CMK (cell line): ENCODE results near the gene NFIB.

Source experiments
- DNase-seq: peaks from one replicate; pipeline ENCODE4 v3.0.0-alpha.2; 2010; ENCODE audit warnings: low read depth

Gene NFIB

DNA sequence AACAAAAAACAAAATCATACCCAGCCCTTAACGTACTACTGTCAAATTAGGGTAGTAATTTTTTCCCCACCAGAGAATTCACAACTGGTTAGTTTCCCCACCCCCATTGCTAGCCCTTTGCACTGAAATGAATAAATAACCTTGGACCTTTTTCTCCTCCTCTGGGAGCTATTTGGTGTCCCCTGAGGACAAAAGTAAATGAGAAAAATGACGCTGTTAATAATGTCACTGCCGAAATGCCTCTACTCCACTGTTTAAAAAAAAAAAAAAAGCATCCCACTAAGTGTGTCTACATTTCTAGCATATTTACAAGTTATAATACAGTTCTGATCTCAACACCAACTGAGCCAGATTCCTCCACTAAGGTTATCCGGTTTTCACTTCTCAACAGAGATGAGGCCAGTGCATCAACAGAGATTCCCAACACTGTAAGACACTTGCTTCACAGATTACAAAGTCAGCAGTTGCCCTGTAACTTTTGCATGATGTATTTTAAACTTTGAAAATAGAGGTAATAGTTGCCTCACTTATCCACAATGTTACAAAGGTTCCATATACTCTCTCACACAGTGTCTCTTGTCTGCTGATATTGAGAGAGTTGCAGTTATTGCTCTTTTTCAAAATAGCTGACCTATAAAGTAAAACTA is 5.1 kb upstream of the NFIB start:
- no peak for DNase-seq

DNA sequence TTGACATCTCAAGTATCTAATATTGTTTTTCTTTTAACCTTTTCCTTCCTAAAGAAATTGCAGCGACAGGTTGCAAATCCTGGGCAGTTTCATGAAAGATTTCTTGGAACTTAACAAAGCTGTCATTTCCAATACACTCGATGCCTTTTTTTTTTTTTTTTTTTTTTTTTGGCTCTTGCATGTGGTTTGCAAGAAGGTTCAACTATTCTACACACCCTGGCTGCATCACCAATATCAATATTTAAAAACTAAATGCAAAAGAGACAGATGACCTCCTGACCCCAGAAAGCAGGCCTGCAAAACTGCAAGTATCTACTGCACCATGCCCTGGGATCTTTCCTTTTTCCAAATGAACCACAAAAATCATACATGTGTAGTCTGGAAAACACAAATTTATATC is 4.4 kb upstream of the NFIB start:
- no peak for DNase-seq

DNA sequence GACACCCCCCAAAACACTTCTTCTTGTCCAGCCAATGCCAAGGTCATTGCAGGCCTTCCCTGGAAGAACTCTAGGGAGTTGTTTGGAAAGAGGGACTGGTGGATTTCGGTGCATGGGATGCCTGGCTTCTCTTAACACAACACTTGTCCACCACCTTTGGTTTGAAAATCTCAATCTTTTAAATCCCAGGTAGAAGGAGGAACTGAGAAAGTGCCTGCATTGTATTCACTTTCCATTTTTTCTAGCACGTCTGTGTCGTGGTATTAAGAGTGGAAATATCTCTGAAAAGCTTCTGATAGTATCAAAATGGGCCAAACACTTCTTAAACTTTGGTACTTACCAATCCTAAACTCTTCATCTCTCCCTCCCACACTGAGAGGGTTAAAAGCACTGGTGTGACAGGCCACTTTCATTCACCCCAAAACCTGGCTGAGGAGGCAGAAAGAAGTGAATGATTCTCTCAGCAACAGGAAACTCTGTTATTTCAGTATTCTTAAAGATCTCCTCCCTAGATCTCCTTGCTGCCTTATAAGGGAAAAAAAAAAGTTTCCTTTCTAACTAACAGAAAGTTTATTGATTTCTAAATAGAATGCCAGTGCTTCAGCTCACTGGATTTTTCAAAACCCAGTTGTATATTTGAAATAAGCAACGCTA is 3.9 kb upstream of the NFIB start:
- DNase-seq: no peak

DNA sequence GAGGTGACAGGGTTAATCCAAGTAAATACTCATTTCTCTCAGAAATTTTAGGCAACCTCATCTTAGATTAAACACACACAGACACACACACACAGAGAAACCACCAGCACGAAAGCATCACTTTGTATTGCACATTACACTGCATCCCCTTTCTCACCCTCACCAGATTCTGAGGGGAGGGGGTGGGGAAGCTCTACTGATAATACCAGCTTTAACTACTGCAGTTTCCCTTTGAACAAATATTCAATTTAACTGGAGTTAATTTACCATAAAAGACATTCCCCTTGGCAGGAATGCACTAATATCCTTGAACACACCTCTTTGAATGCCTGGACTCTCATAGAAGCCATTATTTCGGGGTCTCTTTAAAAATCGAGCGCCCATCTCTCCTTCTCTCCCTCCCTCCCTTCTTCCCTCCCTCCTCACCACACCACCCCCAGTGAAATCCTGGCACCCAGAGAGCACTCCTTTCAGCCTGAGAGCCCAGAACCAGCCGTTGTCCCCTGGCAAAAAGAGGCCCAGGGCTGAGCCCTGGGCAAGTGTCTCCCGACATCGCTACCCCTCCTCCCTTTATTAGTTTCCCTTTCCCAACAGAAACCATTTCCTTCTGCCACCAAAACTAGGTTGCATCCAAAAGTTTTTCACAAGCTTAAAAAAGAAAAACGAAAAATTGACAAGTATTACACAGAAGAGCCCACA is 2.8 kb upstream of the NFIB start:
- DNase-seq: no peak

DNA sequence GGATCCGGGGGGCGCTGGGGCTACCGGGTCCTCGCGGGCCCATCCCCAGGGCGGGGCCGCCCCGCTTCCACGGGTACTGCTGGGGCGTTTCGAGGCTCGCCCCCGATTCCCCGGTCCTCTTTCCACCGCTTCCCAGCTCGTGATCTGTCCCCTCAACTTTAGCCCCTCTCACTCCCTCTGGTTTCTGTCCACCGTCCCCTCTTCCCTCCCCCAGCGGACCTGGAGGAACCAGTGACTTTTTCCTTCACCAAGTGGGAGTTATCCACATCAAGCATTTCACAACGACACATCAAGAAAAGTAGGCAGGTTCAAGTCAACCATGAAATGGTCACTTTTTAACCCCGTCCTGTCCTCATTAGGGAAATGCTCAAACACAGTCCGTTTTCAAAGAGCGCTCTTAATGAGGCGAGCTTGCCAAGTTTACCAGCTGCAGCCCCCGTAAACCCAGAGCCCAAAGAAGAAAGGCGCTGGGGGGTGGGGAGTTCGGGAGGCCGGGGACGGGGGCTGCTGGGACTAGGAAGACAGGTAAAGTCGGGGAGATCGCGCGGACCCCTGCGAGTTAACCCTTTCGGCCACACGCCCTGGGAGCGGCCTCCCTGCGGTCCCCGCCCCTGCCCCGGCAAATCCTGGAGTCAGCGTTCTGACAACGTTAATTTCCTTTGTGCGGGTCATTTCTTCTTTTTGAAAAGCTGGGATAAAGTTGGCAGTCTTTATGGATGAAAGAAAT is 2.1 kb upstream of the NFIB start:
- no peak for DNase-seq

DNA sequence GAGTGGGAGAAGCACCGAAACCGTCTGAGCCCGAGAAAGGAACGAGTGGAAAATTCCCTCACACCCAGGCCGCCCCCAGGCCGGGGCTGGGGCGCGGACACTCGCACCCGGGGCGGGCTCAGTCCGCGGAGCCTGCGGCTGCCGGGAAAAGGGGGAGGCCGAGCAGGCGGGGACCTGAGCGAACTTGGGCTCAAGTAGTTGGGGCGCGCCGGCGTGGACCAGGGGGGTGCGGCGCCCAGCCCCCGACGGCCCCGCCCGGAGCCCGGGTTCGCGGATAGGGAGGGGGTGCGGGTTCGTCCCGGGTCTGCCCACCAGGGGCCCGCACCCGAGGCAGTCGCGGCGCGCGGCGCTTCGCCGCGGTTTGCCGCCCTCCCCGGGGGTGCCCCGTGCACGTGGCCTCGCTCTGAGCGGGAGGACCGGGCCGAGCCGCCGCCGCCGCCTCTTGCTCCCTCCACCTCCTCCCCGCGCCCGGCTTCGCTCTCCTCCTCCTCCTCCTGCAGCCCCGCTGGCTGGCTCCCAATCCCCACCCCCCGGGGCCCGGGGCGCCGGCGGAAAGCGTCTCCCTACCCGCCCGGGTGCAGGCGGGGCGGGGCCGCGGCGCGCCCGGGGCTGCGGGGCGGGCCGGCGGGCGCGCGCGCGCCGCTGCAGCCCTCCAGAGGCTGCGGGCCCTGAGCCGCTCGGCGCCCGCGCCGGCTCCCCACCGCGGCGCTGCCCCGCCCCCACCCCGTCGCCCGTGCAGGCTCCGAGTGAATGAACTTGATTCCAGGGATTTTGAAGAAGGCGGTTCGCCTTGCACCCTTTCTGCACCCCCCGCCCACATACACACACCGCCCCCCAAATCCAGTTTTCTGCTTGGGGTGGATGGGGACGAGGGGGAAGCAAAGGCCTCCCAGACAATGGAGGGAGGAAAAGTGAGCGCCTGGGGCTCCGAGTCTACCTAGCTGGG is 1.3 kb upstream of the NFIB start:
- no peak for DNase-seq

DNA sequence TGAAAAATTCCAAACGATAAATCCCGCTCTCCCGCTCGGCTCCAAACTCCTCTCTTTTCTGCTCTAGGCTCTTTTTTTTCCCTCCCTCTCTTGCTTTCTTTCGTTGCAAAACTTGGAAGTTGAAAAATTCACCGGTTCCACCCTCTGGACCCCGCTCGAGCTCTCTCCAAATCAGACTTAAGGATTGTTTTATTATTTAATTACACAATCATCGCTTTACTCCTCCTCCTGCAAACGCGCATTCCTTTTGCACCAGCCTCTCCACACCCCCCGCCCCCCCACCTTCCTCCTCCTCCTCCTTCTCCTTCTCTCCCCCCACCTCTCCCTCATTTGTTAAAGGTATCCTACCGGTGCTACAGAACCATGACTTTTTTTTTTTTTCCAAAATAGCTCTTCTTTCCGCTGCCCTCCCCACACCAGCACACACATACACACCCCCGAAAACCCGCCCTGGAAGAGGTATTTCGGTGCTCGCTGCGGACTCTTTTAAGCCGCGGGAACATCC is 535 bp upstream of the NFIB start:
- DNase-seq: no peak

DNA sequence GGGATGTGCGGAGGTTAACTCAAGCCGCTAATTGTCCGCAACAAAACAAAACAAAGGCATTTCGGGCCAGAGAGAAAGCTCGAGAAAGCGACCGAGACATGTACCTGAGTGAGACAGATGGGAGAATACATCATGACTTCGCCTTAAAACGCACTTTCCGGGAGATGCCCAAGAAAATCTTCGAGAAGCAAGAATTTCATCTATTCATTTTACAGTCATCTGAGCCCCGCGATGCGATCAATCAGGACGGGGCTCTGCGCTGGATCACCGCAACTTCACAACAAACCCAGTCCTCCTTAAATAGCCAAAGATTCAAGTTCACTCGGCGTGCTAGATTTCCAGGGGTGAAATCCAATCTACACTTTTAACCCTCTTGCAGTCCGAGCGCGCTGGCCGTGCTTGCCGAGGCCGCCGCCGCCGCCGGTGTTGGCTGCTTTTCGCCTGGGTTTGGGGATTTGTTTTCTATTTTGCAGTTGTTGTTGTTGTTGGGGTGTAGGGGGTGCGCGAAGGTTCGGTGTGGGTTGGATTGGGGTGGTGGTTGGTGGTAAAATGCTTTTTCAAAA is 482 bp downstream of the NFIB start:
- no peak for DNase-seq

DNA sequence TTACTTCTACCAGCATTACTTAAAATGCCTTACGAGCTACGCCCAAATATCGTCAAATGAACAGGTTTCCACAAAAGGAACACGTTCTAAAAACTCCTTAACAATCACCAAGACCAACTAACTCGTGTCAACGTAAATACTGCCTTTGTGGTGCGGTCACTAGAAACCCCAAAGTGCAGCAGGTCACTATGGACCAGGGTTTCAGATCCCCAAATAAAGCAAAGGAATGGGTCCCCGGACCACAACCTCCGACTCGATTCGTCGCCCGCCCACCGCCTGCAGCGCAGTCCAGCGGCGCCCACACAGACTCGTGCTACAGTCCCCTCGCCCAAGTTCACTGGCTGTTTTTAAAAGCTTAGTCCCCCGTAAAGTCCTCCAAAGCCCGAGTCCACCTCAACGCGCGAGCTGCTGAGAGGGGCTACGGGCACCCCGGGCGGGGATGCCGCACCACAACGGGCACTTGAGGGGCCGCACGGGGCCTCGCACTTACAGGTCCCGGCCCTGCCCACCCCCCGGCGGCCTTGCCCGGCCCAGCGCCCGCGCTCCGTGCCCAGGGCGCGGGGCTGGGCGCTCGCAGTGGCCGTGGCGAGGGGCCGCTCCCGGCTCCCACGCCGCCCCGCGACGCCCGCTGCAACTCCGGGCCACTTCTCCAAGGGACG is 1.1 kb downstream of the NFIB start:
- no peak for DNase-seq

DNA sequence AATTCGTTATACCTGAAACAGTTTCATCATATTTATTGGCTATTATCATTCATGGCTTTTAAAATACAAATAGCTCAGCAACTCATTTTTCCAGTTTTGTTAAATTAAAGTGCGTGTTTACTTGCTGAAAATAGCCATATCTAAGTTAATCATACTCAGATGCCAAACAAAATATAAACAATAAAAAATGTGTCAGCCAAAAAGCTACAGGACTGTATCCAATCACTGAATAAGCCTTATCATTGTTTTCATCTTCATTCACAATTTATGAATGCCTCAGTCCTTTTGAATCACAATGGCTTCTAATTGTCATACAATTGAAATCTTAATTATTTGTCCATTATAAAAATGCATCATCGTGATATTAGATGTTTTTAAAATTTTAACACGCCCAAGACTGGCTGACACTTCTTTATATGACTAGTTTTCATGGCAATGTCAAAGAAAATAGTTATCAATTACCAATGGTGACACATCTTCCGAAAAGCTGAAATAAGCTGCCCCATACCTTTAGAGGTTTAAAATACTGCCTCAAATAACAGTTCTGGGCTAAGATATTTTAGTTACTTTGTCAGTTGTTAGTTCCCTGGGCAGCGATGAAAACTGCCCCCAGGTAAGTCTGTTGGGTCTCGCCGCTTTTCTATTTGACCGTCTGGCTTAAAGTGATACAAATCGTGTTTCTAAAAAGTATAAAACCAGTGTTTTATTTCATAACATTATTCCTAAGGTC is 1.8 kb downstream of the NFIB start:
- DNase-seq: no peak

DNA sequence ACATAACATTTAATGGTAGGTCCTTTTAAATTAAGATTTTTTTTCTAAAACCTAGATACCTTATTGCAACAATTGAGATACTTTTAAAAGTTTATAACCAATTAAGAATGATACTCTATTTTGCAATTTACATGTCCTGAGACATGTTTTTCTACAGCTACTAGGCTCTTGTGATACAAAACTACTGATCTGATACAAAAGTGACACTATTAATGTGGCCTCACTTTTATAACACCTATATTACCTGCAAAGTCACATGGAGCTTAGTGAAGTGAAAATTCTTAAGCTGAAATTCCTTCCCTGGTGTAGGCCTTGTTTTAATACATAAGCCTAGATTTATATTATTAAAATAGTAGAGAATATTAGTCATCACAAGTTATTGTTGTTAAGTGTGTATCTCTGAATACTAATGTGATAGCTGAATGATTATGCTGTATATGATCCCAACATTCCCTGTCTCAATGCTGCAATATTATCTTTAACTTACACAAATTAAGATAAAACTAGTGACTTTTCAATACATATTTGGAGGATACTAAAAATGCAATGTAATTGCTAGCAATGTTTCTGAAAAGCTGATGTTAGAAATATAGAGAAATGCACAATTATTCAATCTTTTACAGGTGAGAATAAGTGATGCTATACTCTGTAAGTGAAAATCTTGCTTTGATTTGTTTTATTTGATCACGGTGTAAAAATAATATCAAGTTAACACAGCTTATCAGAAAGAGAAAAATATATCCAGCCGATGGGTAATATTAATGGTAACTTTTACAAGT is 2.6 kb downstream of the NFIB start:
- no peak for DNase-seq

DNA sequence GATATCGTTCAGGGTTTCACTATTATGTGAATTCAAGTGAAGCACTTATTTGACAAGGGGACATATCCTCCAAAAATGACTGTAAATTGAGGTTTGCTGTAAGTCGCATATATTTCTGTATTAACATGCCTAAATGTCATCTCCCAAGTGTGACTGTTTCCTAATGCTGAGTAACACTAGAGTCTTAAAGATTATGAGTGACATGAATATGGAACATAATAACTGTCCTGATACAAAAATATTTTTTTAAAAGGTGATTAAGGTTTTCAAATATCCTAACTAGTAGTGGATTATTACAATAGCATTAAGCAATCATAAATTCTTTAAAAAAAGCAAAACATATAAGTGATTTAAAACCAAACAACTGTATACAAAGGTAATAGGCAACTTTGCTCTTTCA is 3.6 kb downstream of the NFIB start:
- DNase-seq: no peak

DNA sequence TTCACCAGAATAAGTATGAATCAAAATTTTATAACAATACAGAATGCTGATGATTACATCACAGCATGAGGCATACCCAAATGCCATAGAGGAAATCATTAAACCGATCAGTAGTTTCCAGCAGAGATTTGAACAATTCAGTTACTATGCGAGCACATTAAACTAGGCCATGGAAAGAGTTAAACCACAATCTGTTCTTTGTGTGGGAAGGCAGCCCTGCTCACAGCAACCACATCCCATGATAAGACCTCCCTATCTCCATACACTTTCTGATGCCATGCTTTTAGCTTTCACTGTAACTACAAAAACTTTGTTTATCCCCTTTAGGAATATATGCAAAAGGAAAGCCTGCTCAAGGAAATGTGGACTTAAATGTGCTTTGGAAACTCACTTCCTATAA is 4.5 kb downstream of the NFIB start:
- no peak for DNase-seq

DNA sequence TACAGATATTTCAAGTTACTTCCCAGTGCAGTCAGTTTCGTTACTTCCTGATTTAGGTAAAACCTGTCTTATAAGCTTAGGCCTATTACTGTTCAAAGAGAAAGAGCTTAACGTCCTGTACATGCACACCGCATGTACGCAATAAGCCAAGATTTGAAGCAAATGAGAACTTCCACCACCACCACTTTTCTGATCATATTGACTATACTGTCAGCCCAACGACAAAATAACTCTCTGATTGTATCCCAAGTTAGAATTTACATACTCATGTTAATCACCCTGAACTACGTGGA is 5.1 kb downstream of the NFIB start:
- no peak for DNase-seq

DNA sequence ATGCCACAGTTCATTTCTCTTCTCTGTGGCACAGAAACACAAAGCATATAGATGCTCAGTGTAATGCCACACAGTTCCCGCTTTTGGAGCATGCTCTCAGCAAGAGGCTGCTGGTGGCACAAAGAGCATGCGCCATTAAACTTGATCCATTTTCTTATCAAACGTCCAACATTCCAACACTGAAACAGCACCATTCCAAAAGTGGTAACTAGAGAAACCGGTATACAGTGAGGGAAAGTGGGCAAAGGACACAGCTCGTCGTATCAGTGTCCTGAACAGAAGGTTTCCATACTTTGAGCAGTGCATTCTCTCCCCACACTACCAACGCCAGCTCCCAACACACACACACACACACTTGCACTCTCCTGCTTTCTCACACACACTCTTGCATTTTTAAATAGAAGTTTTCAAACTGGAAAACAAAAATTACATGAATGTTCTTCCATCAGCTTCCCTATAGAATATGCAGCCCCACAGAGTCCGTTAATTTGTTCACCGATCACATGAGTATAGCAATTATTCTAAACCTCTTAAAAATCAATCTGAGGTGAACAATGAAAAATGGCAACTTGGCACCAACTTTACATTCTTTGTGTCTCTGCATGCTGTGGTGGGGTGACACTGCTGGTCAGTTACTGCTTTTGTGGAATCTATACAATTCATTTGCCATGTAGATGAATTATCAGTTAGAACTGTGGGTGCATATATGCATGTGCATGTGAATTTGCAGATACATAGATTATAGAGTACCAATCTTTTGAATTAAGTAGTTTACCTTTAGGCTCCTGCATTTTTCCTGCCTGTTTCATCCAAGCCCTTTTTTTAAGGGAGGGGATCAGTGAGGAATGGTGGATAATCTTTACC is 5.7 kb downstream of the NFIB start:
- no peak for DNase-seq

DNA sequence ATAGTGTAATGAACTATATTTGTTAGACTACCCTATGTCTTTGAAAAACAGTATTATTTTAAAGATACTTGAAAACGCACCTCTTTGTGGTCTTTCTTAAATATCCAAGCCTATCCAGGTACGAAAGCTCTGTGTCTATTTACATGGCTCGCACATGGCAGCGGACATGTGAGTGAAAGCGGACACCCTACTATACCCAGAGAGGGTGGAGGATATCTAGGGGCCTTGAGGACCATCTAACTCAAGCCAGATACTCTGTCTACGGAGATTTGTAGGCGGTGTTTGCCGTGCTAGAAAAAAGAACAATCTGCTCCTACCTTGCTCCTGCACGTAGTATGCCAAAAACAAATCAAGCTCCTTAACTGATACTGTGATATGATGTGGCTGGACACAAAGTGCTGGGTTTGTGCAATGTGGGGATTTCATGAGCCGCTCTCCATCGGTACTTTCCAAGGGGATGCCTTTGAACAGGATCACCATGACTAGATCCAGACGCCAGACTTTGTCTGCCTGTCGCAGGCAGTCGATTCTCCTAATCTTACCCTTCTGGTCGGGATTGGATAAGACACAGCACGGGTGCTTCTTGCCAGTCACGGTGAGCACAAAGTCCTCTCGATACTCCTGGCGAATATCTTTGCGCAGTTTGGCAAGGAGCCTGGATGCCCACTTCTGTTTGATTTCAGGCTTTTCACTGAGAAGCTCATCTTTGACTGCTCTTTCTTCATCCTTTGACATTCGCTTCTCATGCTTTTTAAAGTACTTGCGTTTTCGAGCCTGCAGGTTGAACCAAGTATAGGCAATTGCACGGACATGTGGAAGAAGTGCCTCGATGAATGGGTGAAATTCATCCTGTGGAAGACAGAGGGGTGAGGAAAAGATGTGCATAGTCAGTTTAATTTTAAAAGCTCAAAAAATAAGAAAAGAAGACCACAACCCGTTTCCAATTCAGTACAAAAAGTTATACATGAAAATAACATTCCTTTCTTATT is 7.0 kb downstream of the NFIB start:
- no peak for DNase-seq

DNA sequence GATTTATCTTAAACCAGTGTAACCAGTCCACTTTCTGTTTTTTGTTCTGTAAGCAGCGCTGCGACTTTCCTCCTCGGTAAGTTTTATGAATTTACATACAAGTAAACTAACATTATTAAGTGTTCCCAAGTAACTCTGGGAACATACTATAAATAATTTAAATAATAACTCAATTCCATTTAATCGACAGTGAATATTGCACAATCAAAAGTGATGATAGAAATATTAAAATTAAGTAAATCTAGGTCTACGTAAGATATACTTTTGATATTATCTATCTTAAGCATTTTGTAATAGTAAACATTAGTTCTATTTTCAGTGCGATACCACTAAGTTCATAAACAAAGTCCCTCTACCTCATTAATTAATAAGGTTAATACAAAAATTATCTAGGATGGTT is 7.8 kb downstream of the NFIB start:
- DNase-seq: no peak
